ENCODE measurements around the gene FANCC. TPM values are rescaled to one million over a fixed set of nuclear protein-coding genes. Genes with fewer than 3 reads are reported as not detected.

FANCC gene, protein sequence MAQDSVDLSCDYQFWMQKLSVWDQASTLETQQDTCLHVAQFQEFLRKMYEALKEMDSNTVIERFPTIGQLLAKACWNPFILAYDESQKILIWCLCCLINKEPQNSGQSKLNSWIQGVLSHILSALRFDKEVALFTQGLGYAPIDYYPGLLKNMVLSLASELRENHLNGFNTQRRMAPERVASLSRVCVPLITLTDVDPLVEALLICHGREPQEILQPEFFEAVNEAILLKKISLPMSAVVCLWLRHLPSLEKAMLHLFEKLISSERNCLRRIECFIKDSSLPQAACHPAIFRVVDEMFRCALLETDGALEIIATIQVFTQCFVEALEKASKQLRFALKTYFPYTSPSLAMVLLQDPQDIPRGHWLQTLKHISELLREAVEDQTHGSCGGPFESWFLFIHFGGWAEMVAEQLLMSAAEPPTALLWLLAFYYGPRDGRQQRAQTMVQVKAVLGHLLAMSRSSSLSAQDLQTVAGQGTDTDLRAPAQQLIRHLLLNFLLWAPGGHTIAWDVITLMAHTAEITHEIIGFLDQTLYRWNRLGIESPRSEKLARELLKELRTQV
- 9.7 TPM for polyA plus RNA-seq (2013, experiment 1 of 2; ENCODE audit: insufficient read length)
- 4.8 TPM for polyA plus RNA-seq (2013, experiment 2 of 2; ENCODE audit: insufficient read length)

DNA sequence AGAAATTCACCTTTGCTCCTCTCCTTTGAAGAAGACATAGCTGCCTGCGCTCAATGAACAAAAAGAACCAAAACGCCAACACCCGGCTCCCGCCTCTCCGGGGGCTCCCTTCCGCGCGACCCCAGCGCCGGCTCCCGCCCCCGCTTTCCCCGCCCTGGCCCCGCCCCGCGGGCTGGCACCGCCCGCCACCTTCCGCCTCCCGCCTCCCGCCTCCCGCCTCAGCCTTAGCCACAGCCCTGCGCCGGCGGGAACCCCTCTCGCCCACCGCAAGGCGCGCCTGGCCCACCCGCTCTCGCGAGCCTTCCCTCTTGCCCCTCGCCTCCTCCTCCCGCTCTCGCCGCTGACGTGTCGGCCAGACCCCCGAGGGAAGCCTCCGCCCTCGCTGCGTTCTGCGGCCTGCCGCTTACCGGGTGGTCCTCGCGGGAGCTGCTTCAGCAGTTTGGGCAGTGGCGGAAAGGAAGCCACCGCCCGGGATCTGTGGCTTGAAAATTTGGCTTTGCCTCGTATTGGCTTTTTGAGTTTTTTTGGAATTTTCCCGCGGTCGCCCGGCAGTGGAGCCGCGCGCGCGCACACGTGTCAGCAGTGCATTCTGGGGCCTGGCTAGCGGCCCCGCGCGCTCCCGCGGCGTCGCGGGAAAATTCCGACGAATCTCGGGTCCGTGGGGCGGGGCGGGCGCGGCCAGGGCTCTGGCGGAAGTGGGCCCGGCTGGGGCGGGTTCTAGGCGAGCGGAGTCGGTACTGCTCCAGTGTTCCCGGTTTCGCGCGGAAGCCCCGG lies at the start of gene FANCC:
Gene FANCC, minus strand, starts transcription at position 591 of the 774 bp plus-strand sequence. CDS start 68,418 bp downstream, outside the sequence.
- peak; percentile 89 for DNase-seq

DNA sequence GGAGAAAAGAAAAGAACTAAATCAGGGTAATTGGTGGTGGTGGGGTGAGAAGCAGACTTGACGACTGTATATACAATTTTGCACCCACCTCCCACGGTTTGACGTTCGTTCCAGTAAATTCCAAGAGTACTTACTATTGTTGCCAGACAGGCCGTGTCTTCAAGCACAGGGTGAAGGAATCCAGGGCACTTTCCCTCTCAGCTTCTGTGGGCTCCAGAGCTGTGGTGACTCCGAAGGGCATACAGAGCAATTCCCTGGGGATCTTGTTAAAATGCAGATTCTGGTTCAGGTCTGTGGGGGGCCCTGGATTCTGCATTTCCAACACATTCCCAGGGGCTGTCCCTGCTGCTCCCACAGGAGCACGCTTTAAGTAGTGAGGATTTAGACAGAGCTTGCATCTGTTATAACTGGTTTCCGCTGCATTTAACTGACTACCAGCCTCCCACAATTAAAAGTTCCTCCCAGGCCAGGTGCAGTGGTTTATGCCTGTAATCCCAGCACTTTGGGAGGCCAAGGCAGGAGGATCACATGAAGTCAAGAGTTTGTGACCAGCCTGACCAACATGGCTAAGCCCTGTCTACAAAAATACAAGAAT lies 49.3 kb upstream of the FANCC start:
- DNase-seq, result no peak

DNA sequence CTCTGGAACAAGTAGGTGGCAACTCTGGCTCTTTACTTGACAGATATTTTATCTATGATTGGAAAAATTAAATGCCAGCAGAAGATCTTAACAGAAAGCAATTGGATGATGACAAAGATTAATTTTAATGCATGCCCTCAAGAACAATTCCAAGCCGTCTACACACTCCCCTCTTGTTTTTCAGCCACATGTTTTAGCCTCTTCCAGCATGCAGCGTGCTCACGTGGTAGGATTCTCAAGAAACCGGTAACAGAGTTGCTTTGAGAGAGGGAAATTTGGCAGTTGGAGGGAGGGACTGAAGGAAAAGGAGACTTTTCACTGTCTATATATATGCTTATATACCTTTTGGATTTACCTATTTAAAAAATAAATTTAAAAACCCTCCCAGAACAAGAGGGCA lies 48.3 kb upstream of the FANCC start:
- DNase-seq, result no peak

DNA sequence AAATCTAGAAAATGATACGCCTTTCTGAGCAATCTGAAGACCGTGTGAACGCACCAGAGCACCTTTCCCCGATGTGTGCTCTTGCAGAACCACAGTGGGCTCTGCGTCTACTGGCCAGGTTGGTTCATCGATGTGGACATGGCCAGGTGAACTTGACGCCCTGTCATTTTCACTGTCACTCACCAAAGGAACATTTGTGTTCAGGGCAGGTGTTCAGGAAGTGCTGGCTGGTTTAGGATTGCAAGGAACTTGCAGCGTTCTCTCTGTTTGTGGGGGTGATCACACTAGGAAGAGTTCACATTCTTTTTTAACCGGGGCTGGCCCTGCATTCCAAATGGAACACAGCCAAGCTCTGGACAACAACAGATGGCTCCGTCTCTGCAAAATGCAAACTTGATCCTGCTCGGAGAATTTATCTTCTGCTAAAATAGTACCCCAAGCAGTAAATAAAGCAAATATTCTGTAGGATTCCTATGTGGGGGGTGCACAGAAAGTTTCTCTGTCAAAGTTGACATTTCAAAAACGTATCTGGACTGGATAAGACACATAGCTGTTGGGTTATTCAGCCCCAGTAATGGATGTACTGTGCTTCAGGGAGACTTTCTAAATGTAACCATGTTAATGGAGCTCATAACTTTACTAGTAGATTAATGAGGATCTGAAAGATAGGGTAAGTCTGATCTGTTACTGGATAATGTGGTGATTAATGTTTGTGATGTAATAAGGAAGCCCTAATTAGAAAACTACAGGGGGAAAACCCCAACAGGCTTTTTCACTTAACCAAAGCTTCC lies 45.7 kb upstream of the FANCC start:
- no peak for DNase-seq

DNA sequence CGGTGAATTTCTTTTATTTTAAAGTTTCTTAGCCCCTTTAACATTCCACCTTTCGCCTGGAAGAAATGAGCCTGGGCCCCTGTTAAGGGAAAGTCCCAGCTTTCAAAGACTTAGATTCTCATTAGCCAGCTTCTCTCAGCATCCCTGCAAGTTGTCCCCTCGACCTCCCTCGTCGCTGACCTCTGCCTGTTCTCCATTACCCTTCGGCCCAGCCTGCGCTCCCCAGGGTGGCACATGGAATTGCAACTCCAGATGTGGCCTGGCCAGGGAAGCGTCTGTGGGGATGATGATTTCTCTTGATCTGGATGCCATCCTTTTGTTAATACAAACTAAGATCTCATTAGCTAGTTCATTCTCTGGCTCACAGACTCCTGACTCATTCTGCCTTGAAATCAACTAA lies 43.4 kb upstream of the FANCC start:
- DNase-seq, result no peak

DNA sequence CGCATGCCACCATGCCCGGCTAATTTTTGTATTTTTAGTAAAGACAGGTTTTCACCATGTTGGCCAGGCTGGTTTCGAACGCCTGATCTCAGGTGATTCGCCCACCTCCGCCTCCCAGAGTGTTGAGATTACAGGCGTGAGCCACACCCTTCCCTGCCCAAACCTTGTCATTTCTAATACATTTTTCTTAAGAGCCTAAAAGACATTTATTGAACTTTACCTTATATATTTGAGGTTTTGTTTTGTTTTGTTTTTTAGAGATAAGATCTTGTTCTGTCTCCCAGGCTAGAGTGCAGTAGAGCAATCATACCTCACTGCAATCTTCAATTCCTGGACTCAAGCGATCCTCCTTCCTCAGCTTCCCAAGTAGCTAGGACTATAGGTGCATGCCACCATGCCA lies 39.8 kb upstream of the FANCC start:
- DNase-seq, result no peak

DNA sequence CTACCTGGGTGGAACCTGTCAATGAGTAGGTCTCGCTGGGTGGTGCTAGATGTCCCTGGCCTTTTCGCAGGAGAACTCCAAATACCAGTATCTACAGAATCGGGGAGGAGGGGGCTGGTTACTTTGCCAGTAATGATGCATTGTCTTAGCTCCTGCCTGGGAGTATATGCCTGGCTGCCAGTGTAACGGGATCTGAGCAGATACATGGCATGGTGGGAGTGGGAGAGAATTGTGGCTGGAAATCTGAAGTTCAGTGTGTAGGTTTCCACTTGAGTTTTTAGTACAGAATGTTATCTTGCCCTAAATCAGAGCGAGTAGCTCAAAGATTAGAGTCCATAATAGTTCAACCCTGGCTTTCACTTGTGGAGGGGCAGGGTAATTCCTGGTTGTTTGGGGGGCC lies 38.0 kb upstream of the FANCC start:
- DNase-seq, result no peak

DNA sequence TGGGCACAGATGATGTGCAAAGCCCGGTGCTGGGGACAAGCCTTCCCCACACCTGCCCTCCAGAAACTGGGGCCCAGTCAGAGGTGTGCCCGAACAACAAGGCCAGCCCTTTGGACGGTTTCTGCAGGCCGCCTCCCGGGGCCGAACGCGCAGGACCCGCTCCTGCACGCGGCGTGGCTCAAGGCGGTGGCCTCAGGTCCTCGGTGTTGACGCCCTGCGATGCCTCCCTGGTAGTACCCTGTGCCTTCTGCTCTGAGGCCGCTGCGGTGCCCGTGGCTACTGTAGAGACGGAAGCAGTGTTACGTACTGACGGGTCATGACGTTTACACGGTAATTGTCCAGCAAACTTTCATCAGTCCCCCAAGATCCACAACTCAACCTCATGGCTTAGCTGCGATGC lies 33.5 kb upstream of the FANCC start:
- DNase-seq, result no peak

DNA sequence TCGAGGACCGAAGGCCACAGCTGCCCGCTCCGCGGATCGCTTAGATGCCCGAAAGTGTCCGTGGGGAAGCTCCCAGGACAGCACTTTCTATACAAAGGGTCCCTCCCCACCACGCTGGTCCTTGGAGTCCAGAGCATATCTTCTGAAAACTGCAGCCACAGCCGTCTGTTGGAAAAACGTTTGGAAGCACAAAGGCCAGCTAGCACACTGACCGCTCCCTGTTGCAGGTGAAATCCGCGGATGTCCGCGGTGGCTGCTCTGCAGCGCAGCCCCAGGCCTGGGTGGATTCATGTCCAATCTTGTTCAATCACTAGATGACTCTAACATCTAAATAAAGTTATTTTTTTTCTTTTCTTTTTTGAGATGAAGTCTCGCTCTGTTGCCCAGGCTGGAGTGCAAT lies 32.8 kb upstream of the FANCC start:
- no peak for DNase-seq

DNA sequence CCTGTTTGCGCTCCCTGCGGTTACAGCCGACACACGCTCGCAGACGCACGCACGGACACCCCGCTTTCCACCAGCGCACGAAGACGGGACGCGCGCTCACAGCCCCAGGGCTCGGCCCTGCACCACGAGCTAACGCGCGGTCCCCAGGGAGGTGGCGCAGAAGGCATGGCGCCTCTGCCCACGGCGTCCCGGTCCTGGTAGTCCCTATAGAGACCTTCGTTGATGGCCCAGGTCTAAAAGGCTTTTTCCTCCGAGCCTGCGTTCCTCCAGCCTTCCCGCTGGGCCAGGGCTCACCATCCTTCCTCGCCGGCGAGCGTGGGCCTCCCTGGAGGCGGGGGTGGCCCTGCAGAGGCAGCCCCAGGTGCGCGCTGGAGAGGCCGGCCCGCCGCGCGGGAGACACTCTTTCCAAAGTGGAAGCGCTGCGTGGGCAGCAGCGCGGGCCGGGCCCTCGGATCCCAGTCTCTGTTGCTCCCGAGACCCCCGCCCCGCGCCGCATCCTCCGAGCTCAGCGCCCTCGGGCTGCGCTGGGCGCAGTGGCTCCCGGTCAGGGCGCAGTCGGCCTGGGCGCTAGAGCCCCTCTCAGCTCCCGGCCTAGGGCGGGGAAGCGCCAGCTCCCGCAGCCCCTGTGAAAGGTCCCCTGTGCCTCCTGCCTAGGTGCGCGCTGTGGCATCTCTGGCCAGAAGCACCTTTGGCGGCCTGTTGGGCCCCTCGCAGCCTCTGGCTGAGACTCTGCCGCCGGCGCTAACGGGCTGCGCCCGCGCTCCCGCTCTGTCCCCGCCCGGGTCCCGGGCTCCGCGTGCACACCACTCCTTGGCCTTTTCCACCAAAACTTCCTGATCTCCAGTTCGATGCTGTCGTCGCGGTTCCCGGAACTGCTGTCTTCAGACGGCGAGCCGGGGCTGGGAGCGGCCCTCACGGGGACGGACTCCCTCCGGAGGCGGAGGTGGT lies 31.9 kb upstream of the FANCC start:
- no peak for DNase-seq

DNA sequence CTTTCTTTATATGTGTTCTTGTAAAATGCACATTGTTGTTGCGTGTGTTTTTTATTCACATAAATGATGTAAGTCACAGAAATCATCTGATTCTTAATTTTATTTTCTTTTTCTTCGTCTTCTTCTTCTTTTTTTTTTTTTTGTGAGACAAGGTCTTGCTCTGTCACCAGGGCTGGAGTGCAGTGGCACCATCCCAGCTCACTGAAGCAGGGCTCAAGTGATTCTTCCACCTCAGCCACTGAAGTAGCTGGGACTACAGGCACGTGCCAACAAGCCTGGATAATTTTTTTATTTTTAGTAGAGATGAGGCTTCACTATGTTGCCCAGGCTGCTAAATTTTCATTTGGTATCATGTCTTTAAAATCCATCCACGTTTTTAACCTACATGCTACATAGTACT lies 28.5 kb upstream of the FANCC start:
- DNase-seq, result no peak

DNA sequence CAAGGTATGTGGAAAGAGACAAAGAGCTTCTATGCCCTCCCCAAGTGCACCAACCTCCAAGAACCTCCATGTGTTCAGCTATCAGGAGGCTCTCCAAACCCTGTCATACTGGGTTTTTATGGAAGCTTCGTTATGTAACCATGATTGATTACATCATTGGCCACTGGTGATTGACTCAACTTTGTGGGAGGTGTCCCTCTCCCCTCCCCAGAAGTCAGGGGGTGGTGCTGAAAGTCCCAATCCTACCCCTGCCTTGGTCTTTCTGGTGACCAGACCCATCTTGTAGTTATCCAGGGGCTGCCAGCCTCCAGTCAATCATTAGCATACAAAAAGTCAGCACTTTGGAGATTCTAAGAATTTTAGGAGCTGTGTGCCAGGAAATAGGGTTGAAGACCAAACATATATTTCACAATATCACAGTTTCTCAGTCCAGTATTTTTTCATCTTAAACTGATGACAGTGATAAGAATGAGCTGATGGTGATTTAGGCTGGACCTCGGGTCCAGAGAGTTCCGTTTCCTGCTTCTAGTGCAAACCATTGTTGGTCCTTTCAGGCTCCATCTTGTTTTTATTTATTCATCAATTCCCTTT lies 27.3 kb upstream of the FANCC start:
- no peak for DNase-seq

DNA sequence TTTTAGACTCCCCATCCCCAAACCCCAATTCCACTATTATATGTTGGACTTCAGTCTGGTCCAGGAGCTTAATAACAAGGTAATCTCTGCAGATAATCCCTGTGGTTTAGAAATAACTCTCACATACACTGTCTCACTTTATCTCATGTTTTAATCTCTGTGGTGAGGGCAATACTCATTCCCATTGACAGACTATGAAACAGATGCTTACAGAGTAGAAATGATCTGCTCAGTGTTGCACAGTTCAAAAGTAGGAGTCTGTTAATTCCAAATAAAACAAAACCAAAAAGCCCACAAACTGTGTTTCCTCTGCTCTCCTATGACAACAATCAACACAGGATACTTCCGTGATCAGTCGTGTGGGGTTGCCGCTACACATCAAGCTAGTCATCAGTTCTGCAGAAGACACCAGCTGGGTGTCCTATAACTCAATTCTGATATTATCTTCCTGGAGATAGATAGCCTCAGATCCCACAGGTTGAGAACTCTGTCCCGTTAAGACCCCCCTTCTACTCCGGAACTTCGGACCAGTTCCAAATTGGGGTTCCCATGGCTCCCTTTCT lies 26.3 kb upstream of the FANCC start:
- DNase-seq, result no peak

DNA sequence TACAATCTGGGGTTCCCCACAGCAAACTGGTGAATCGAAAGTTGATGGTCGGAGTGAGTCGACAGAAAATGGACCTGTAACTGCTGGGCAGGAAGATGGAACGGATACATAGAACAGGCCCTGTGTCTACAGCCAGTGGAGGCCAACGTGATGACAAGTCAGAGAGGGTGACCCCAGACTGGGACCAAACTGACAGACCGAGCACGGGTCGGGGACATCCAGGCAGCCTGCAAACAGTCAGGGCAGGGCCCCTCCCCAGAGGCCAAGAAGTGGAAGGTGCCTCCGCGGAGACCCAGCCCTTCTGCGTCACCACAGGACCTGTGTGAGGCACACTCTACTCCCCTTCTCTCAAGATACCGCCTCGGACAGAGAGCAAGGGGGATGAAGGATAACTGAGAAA lies 25.1 kb upstream of the FANCC start:
- no peak for DNase-seq

DNA sequence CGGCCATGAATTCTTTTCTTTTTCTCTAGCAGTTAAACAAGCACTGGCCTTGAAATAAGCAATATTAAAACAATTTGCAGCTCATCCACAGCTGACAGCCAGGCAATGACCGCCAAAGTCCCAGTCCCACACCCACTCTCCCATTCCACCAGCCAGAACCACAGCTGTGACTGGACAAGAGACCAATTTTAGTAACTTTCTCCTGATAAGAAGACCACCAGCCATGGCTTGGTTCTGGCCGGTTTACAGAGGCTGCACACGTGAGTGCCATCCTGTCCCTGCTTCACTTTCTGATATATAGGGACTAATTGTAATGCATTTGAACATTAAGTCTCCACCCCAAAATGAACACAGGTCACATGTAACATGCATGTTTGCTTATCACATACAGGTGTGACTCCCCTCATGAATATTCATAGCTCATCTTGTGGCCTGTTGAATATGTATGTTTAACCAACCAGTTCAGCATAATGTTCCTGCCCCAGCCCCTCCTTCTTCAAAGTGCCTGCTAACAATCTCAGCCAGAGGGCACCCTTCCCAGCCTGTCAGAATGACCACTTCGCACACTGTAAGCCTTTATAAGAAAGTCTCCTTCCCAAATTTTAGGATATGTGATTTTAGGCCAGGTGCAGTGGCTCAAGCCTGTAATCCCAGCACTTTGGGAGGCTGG lies 23.9 kb upstream of the FANCC start:
- DNase-seq, result no peak

DNA sequence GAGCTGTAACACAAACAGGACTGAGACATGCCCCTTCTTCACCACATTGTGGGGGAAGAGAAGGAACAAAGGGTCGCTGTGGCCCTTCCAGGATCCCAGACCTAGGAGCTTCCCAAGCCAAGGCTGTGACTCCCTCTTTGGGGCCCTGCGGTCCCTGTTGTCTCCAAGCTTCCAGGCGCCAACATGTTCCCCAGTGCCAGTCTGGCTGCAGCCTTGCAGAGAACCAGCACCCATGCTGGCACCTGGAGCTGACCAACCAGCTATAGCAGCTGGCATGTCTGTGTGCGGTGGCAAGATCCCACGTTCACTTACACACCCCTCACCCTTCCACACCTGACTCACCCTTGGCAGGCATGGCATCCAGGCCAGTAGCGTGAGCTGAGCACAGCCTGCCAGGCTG lies 20.7 kb upstream of the FANCC start:
- DNase-seq, result no peak

DNA sequence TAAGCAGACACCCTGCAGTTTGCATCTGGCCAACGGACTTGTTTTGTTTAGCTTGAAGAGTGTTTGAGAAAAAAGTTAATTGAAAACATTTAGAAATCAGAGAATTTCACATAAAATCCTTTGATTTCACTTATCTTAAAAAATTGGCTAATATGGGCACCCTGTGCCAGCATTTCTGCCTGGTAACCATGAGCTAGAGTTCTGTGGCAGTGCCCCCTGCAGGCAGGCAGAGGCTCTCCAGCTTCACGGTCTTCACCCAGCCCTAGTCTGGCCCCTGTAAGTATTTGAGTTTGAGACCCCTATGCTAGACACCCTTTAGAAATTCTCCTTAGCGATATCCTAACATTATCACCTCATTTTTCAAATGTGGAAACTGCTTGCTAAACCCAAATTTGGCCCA lies 18.8 kb upstream of the FANCC start:
- DNase-seq, result no peak

DNA sequence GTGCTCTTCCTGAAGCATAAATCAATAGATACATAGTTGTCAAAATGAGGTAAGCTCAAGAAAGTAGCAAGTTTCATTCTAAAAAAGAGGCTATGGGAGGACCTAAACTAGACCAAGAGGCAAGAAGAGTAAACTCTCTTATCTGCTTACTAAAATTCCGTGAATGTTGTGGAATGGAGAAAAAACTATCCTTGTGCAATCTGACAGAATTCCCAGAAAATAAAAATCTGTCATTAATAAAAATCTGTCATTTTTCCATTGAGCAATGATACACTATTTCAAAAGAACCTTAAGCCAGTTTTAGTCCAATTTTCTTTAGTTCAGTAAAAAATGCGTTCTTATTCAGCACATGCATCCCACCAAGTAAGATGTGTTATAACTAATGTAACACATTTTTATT lies 15.9 kb upstream of the FANCC start:
- DNase-seq, result no peak

DNA sequence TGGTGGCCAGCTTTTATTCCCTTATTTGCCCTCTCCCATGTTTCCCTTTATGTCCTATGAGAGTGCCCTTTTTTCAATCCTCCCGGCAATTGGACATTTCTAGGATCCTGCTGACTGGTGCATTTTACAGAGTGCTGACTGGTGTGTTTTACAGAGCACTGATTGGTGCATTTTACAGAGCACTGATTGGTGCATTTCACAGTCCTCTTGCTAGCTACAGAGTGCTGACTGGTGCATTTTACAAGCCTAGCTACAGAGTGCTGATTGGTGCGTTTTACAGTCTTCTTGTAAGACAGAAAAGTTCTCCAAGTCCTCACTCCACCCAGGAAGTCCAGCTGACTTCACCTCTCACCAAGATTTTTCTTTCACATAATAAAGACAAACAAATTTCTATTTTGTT lies 15.4 kb upstream of the FANCC start:
- no peak for DNase-seq
